Ovary (tissue), 3 donors: ENCODE data around the gene DNAAF8.

Experiments
- EP300 ChIP-seq: sonication (generic); formaldehyde crosslinking; IDR thresholded peaks from one replicate; pipeline ENCODE4 v1.6.1; 2017; ENCODE audit warnings: antibody characterized with exemption
- POLR2A ChIP-seq: fragments of 450-650 bp; IDR thresholded peaks from one replicate; pipeline ENCODE4 v1.6.1; 2017; ENCODE audit warnings: antibody characterized with exemption, mild to moderate bottlenecking, moderate library complexity
- TF ChIP-seq, protein P1 (sequence below), 3 donors: fragments of 450-650 bp in 2 of 3; fragments of 200-600 bp in 1 of 3; IDR thresholded peaks; one replicate each; pipeline versions ENCODE4 v1.5.1 to v1.8.0; 2016 to 2022; ENCODE audit warnings: antibody characterized with exemption in 3 of 3, mild to moderate bottlenecking in 1 of 3
- donor health status: DM: no; HTN: no; CAD: no.

GRCh38 chr16:4724661-4725270, 9.6 kb upstream of the DNAAF8 start:
- TF ChIP-seq EP300 (no peak), POLR2A (no peak)
- TF ChIP-seq, protein P1, sequence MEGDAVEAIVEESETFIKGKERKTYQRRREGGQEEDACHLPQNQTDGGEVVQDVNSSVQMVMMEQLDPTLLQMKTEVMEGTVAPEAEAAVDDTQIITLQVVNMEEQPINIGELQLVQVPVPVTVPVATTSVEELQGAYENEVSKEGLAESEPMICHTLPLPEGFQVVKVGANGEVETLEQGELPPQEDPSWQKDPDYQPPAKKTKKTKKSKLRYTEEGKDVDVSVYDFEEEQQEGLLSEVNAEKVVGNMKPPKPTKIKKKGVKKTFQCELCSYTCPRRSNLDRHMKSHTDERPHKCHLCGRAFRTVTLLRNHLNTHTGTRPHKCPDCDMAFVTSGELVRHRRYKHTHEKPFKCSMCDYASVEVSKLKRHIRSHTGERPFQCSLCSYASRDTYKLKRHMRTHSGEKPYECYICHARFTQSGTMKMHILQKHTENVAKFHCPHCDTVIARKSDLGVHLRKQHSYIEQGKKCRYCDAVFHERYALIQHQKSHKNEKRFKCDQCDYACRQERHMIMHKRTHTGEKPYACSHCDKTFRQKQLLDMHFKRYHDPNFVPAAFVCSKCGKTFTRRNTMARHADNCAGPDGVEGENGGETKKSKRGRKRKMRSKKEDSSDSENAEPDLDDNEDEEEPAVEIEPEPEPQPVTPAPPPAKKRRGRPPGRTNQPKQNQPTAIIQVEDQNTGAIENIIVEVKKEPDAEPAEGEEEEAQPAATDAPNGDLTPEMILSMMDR (IDR thresholded peaks at IDR 0.05), result no peak
